Measurements from ENCODE around the gene PSMB7. TPM values are rescaled to one million over a fixed set of nuclear protein-coding genes. Genes with fewer than 3 reads are reported as not detected.

PSMB7 gene
- total RNA-seq, 1 donor from 2014 or later = 142 TPM

GRCh38 chr9:124346347-124347163 is 68.7 kb downstream of the PSMB7 start:
- Mint-ChIP-seq H3K27ac (no peak overlapping the region), H3K9me3 (no peaks in the 10 kb centered on the region), H3K4me1 (peaks cover 5% of the 10 kb centered on the region), H3K36me3 (peaks cover 16% of the 10 kb centered on the region), H3K27me3 (ENCODE audit: low read depth) (no peaks in the 10 kb centered on the region), H3K4me3 (no peak overlapping the region)
- no peak for DNase-seq (ENCODE audit: low spot score in 2 of 2, unreplicated experiment in 2 of 2)
- no peak for TF ChIP-seq CTCF (IDR thresholded peaks at IDR 0.05; ENCODE audit: unreplicated experiment)

DNA sequence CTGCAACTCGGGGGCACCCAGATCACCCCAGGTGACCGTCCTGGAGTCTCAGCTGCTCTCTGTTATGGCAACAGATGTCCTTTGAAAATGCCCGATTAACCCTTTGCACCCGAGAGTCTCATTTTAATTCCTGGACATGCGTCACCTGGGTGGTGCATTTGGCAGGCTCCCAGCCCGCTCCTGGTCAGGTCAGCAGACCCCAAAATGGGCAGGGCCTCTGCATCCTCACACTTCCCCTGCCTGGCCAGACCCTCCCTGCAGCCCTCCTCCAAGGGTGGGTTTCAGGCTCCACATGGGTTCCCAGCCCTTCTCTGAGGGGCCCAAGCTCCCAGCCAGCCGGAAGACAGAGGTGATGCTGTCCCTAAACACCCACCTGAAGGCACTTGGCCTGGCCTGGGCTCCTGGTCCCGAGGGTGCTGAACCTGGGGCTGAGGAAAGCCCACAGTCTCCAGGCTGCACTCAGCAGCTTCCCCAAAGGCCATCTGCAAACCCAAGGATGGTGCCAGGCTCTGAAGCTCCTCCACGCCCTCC is 69.4 kb downstream of the PSMB7 start:
- H3K9me3 Mint-ChIP-seq = no peaks in the 10 kb centered on the region
- H3K4me1 Mint-ChIP-seq = peaks cover 5% of the 10 kb centered on the region
- no peak for TF ChIP-seq CTCF (IDR thresholded peaks at IDR 0.05; ENCODE audit: unreplicated experiment)
- no peaks in the 10 kb centered on the region for H3K27me3 Mint-ChIP-seq (ENCODE audit: low read depth)
- no peak for DNase-seq (ENCODE audit: low spot score in 2 of 2, unreplicated experiment in 2 of 2)
- peaks cover 9% of the 10 kb centered on the region for H3K36me3 Mint-ChIP-seq
- H3K4me3 Mint-ChIP-seq = no peak overlapping the region
- H3K27ac Mint-ChIP-seq = peak overlapping the region; percentile 32

- Mint-ChIP-seq H3K9me3 (no peaks in the 10 kb centered on the region), H3K36me3 (peaks cover 6% of the 10 kb centered on the region), H3K27me3 (ENCODE audit: low read depth) (no peaks in the 10 kb centered on the region), H3K4me1 (peaks cover 5% of the 10 kb centered on the region), H3K4me3 (no peak overlapping the region), H3K27ac (no peak overlapping the region)
- no peak for DNase-seq (ENCODE audit: low spot score in 2 of 2, unreplicated experiment in 2 of 2)
- no peak for TF ChIP-seq CTCF (IDR thresholded peaks at IDR 0.05; ENCODE audit: unreplicated experiment)
Measured at GRCh38 chr9:124345063-124345462, 70.2 kb downstream of the PSMB7 start.

DNA sequence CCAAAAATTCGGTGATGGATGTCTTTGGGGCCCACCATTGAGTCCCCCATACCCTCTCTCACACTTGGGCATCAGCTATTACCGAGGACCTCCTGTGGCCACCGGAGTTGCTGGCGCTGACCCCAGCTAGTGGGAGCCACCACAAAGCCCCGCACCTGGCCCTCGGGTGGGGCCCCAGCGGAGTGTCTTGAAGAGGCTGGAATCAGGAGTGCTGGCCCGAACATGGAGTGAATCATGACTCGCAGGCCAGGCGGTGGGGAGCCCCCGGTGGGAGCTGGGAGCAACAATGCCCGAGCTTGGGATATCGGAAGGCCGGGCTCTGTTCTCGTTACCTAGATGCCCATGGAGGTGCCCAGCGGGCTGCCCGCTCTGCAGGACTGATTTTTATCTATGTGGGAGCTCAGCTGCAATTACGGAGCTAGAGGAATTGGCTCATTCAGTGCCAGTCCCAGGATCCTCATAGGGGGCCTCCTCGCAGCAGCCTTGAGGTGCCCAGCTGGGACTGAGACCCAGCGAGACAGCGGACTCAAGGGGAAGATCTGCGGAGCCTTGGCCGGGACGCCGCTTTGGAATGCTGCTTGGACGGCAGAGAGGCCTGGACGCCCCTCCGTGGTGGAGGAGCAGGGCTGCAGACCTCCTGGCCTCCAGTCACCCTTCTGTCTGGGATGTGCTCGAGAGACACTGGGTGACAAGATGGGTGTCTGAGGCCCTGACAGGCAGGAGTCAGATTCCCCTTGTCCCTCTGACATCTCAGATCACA is 70.8 kb downstream of the PSMB7 start:
- Mint-ChIP-seq H3K27ac (no peak overlapping the region), H3K4me1 (peaks cover 5% of the 10 kb centered on the region), H3K27me3 (ENCODE audit: low read depth) (no peaks in the 10 kb centered on the region), H3K36me3 (peaks cover 6% of the 10 kb centered on the region), H3K4me3 (no peak overlapping the region), H3K9me3 (no peaks in the 10 kb centered on the region)
- no peak for TF ChIP-seq CTCF (IDR thresholded peaks at IDR 0.05; ENCODE audit: unreplicated experiment)
- DNase-seq (ENCODE audit: low spot score in 2 of 2, unreplicated experiment in 2 of 2) = no peak

- no peak for TF ChIP-seq CTCF (IDR thresholded peaks at IDR 0.05; ENCODE audit: unreplicated experiment)
- Mint-ChIP-seq H3K27ac (no peak overlapping the region), H3K4me1 (peaks cover 5% of the 10 kb centered on the region), H3K27me3 (ENCODE audit: low read depth) (no peaks in the 10 kb centered on the region), H3K36me3 (peaks cover 6% of the 10 kb centered on the region), H3K4me3 (no peak overlapping the region), H3K9me3 (no peaks in the 10 kb centered on the region)
- DNase-seq (ENCODE audit: low spot score in 2 of 2, unreplicated experiment in 2 of 2) = no peak
Measured at GRCh38 chr9:124343533-124344290, 71.5 kb downstream of the PSMB7 start.
